ENCODE measurements around the gene ZNF526.

Gene ZNF526

DNA sequence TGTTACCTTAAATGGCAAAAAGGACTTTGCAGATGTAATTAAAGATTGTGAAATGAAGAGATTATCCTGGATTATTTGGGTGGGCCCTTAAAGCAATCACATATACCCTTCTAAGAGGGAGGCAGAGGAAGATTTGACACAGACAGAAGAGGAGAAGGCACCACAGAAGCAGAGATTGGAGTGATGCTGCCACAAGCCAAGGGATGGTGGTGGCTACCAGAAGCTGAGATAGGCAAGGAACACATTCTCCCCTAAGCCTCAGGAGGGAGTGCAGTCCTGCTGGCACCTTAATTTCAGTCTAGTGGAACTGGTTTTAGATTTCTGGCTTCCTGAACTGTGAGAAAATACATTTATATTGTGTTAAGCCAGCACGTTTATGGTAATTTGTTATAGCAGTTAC is 26.8 kb upstream of the ZNF526 start:
- TF ChIP-seq, protein P1, sequence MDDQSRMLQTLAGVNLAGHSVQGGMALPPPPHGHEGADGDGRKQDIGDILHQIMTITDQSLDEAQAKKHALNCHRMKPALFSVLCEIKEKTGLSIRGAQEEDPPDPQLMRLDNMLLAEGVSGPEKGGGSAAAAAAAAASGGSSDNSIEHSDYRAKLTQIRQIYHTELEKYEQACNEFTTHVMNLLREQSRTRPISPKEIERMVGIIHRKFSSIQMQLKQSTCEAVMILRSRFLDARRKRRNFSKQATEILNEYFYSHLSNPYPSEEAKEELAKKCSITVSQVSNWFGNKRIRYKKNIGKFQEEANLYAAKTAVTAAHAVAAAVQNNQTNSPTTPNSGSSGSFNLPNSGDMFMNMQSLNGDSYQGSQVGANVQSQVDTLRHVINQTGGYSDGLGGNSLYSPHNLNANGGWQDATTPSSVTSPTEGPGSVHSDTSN (CRISPR knock-in tag; IDR thresholded peaks at IDR 0.05) = no peak
- TF ChIP-seq, protein P2, sequence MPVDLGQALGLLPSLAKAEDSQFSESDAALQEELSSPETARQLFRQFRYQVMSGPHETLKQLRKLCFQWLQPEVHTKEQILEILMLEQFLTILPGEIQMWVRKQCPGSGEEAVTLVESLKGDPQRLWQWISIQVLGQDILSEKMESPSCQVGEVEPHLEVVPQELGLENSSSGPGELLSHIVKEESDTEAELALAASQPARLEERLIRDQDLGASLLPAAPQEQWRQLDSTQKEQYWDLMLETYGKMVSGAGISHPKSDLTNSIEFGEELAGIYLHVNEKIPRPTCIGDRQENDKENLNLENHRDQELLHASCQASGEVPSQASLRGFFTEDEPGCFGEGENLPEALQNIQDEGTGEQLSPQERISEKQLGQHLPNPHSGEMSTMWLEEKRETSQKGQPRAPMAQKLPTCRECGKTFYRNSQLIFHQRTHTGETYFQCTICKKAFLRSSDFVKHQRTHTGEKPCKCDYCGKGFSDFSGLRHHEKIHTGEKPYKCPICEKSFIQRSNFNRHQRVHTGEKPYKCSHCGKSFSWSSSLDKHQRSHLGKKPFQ (tag by site-specific recombination; IDR thresholded peaks at IDR 0.05) = no peak
- TF ChIP-seq ZNF558 (tag by site-specific recombination; IDR thresholded peaks at IDR 0.05) (0 out of 2 replicates have a peak, but pooled peaks have one; percentile 35), ZSCAN23 (tag by site-specific recombination; IDR thresholded peaks at IDR 0.05) (no peak), KLF8 (tag by site-specific recombination; IDR thresholded peaks at IDR 0.05) (0 out of 2 replicates have a peak, but pooled peaks have one; percentile 17), ZNF112 (tag by site-specific recombination; IDR thresholded peaks at IDR 0.05) (no peak), ZBTB21 (tag by site-specific recombination; IDR thresholded peaks at IDR 0.05) (no peak)
- TF ChIP-seq, protein P3, sequence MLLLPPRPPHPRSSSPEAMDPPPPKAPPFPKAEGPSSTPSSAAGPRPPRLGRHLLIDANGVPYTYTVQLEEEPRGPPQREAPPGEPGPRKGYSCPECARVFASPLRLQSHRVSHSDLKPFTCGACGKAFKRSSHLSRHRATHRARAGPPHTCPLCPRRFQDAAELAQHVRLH (tag by site-specific recombination; IDR thresholded peaks at IDR 0.05) = 0 out of 2 replicates have a peak, but pooled peaks have one; percentile 49
- TF ChIP-seq, protein P4, sequence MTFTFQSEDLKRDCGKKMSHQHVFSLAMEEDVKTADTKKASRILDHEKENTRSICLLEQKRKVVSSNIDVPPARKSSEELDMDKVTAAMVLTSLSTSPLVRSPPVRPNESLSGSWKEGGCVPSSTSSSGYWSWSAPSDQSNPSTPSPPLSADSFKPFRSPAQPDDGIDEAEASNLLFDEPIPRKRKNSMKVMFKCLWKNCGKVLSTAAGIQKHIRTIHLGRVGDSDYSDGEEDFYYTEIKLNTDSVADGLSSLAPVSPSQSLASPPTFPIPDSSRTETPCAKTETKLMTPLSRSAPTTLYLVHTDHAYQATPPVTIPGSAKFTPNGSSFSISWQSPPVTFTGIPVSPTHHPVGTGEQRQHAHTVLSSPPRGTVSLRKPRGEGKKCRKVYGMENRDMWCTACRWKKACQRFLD (tag by site-specific recombination; IDR thresholded peaks at IDR 0.05) = no peak
- TF ChIP-seq, protein P5, sequence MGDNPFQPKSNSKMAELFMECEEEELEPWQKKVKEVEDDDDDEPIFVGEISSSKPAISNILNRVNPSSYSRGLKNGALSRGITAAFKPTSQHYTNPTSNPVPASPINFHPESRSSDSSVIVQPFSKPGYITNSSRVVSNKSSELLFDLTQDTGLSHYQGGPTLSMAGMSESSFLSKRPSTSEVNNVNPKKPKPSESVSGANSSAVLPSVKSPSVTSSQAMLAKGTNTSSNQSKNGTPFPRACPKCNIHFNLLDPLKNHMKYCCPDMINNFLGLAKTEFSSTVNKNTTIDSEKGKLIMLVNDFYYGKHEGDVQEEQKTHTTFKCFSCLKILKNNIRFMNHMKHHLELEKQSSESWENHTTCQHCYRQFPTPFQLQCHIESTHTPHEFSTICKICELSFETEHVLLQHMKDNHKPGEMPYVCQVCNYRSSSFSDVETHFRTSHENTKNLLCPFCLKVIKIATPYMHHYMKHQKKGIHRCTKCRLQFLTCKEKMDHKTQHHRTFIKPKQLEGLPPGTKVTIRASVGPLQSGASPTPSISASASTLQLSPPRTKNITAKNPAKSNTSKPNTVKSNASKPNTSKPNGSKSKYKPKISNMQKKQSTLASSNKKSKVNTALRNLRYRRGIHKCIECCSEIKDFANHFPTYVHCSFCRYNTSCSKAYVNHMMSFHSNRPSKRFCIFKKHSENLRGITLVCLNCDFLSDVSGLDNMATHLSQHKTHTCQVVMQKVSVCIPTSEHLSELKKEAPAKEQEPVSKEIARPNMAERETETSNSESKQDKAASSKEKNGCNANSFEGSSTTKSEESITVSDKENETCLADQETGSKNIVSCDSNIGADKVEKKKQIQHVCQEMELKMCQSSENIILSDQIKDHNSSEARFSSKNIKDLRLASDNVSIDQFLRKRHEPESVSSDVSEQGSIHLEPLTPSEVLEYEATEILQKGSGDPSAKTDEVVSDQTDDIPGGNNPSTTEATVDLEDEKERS (tag by site-specific recombination; IDR thresholded peaks at IDR 0.05) = peak; percentile 98
- H3K4me3 ChIP-seq (ENCODE audit: low read depth, low read length) = no peak overlapping the region
- peaks cover 4% of the 10 kb centered on the region for H3K9me3 ChIP-seq (ENCODE audit: control insufficient read depth, insufficient read depth, low read depth, low read length)
- H3K4me1 ChIP-seq (ENCODE audit: control insufficient read depth, insufficient read depth, low read length) = peaks cover 5% of the 10 kb centered on the region; the same call in 1 of the 2 replicates
- peaks cover 5 to 20% of the 10 kb centered on the region in 2 experiments; a peak in 2 of 3 replicates for H3K36me3 ChIP-seq (ENCODE audit: control insufficient read depth in 2 of 2, insufficient read depth in 1 of 2, low read length in 2 of 2)
- CTCF ChIA-PET = interaction anchor here (1.0 kb wide), 1 partner anchor 23 kb away, joined by 5 read pairs; no protein-coding TSS in a partner anchor
- POLR2A ChIA-PET = no interaction called here
- no peak overlapping the region for H3K27ac ChIP-seq (ENCODE audit: extremely low read depth, low read depth, low read length)

DNA sequence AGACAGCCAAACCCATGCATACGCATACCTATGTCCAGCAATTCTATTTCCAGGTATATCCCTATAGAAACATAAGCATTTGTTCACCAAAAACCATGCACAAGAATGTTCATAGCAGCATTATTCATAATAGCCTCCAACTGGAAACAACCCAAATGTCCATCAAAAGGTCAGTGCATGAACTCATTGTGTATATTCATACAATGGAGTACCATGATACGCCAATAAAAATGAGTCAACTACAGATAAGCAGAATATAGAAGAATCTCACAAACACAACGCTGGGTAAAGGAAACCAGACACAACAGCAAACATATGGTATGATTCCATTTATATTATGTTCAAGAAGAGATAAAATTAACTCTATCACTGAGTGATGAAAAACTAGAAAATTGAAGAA is 26.4 kb upstream of the ZNF526 start:
- H3K27ac ChIP-seq (ENCODE audit: extremely low read depth, low read depth, low read length) = no peak overlapping the region
- peaks cover 8 to 23% of the 10 kb centered on the region in 2 experiments for H3K36me3 ChIP-seq (ENCODE audit: control insufficient read depth in 2 of 2, insufficient read depth in 1 of 2, low read length in 2 of 2)
- H3K4me1 ChIP-seq (ENCODE audit: control insufficient read depth, insufficient read depth, low read length) = peaks cover 5% of the 10 kb centered on the region; the same call in 1 of the 2 replicates
- H3K4me3 ChIP-seq (ENCODE audit: low read depth, low read length) = no peak overlapping the region
- ChIA-PET POLR2A (no interaction called here), CTCF (interaction anchor here (1.0 kb wide), 1 partner anchor 22 kb away, joined by 5 read pairs; no protein-coding TSS in a partner anchor)
- H3K9me3 ChIP-seq (ENCODE audit: control insufficient read depth, insufficient read depth, low read depth, low read length) = peaks cover 4% of the 10 kb centered on the region
- TF ChIP-seq ZNF600 (tag by site-specific recombination; IDR thresholded peaks at IDR 0.05) = no peak
- TF ChIP-seq ZNF791 (tag by site-specific recombination; IDR thresholded peaks at IDR 0.05) = no peak
- no peak for TF ChIP-seq ZNF184 (tag by site-specific recombination; IDR thresholded peaks at IDR 0.05)
- TF ChIP-seq KLF8 (tag by site-specific recombination; IDR thresholded peaks at IDR 0.05) = no peak
- TF ChIP-seq, protein P6, sequence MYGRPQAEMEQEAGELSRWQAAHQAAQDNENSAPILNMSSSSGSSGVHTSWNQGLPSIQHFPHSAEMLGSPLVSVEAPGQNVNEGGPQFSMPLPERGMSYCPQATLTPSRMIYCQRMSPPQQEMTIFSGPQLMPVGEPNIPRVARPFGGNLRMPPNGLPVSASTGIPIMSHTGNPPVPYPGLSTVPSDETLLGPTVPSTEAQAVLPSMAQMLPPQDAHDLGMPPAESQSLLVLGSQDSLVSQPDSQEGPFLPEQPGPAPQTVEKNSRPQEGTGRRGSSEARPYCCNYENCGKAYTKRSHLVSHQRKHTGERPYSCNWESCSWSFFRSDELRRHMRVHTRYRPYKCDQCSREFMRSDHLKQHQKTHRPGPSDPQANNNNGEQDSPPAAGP (tag by site-specific recombination; IDR thresholded peaks at IDR 0.05) = no peak
- no peak for TF ChIP-seq SP3 (tag by site-specific recombination; IDR thresholded peaks at IDR 0.05)
- no peak for TF ChIP-seq ZNF596 (tag by site-specific recombination; IDR thresholded peaks at IDR 0.05)
- TF ChIP-seq, protein P7, sequence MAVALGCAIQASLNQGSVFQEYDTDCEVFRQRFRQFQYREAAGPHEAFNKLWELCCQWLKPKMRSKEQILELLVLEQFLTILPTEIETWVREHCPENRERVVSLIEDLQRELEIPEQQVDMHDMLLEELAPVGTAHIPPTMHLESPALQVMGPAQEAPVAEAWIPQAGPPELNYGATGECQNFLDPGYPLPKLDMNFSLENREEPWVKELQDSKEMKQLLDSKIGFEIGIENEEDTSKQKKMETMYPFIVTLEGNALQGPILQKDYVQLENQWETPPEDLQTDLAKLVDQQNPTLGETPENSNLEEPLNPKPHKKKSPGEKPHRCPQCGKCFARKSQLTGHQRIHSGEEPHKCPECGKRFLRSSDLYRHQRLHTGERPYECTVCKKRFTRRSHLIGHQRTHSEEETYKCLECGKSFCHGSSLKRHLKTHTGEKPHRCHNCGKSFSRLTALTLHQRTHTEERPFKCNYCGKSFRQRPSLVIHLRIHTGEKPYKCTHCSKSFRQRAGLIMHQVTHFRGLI (tag by site-specific recombination; IDR thresholded peaks at IDR 0.05) = no peak
- TF ChIP-seq, protein P8, sequence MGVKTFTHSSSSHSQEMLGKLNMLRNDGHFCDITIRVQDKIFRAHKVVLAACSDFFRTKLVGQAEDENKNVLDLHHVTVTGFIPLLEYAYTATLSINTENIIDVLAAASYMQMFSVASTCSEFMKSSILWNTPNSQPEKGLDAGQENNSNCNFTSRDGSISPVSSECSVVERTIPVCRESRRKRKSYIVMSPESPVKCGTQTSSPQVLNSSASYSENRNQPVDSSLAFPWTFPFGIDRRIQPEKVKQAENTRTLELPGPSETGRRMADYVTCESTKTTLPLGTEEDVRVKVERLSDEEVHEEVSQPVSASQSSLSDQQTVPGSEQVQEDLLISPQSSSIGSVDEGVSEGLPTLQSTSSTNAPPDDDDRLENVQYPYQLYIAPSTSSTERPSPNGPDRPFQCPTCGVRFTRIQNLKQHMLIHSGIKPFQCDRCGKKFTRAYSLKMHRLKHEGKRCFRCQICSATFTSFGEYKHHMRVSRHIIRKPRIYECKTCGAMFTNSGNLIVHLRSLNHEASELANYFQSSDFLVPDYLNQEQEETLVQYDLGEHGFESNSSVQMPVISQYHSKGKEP (tag by site-specific recombination; IDR thresholded peaks at IDR 0.05) = no peak
- TF ChIP-seq SALL2 (tag by site-specific recombination; IDR thresholded peaks at IDR 0.05; ENCODE audit: borderline replicate concordance) = no peak
- TF ChIP-seq ZNF501 (tag by site-specific recombination; IDR thresholded peaks at IDR 0.05) = no peak

All from HEK293 (cell line).